GM10248 (cell line): ENCODE measurements around the gene MED13L.

Experiments
- CTCF ChIA-PET: fragments of 300-600 bp; sonication (Branson Sonifier 250); formaldehyde crosslinking; extraction: SDS; loops from one replicate; lab custom pipeline; 2021; ENCODE audit warnings: antibody characterized with exemption; lab: Yijun Ruan, JAX
- POLR2A ChIA-PET: fragments of 350-650 bp; sonication (Branson Sonifier 250); formaldehyde crosslinking; extraction: SDS; loops from one replicate; lab custom pipeline; 2020; ENCODE audit warnings: antibody characterized with exemption; lab: Yijun Ruan, JAX
- DNase-seq: peaks from one replicate; pipeline ENCODE4 v3.0.0; 2012; ENCODE audit errors: extremely low spot score
- CTCF ChIP-seq: IDR thresholded peaks from 2 replicates; pipeline ENCODE4 v1.5.1; 2012; ENCODE audit warnings: mild to moderate bottlenecking, low read depth; ENCODE audit errors: extremely low read depth, missing control alignments, control extremely low read depth

MED13L gene

DNA sequence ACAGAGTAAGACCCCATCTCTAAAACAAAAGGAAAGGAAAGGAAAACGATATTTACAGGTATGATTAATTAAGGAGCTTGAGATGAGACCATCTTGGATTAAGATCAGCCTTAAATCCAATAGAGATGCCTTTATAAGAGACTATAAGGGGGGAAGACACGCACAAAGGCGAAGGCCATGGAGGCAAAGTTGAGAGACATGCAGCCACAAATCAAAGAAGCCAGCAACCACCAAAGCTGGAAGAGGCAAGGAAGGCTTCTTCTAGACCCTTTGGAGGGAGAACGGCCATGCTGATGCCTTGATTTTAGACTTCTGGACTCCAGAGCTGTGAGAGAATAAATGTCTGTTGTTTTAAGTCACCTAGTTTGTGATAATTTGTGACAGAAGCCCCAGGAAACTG lies 39.6 kb upstream of the MED13L start:
- CTCF ChIA-PET = interaction anchor here (1.5 kb wide), 1 partner anchor 21 kb away, joined by 5 read pairs; no protein-coding TSS in a partner anchor

DNA sequence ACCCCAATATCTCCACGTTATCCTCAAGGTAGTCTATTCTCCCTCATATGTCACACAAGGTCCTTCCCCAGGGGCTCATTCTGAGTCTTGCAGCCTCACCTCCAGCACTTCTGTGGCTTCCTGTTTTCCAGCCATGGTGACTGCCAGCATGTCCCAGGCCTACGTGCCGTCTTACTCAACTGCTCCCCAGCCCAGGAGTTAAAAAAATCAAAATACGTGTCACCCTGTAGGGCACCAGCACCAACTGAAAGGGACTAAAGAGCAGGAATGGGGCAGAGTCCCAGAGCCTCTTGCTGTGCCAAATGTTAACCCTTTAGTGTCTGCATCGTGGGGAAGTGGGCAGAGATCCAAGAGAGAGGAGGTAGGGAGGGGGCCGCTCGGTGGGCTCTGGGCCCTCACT lies 37.0 kb upstream of the MED13L start:
- no peak for TF ChIP-seq CTCF
- ChIA-PET POLR2A (no interaction called here), CTCF (no interaction called here)
- no peak for DNase-seq

More for the DNA sequence above, 39.6 kb upstream of the MED13L start:
- DNase-seq = no peak
- no peak for TF ChIP-seq CTCF
- POLR2A ChIA-PET = no interaction called here

DNA sequence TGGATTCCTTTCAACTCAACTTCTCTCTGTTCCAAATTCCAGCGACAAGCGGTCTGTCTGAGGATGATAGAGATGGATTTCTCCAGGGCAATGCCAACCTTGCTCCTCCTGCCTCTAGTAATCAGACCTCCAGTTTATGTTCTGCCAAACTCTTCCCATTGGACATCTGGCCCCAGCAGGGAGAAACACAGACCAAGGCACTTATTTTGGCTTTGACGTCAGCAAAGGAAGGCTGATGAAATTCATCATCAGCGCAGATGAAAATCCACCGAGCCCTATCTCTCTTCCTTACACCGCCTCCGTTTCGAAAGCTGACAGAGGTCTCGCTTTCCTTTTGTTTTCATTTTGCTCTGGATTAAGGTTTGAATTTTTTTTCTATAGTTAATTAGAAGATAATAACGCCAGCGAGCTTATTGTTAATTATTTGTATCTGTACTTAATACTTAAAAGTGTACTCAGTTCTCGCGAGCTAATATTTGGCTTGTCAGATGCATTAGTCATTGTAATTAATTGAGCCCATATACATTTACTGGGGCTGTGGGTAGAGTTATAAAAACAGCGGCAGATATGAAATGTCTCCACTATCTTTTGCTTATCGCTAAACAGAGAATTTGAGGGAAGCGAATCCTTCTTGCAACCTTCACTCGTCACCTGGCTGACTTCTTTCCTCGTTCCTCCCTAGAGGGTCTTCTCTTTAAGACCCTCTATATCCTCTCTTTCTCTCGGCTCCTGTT lies 35.9 kb upstream of the MED13L start:
- TF ChIP-seq CTCF = no peak
- CTCF ChIA-PET = interaction anchor here (0.8 to 1.8 kb wide), 5 partner anchors 9 to 316 kb away, joined by 3 to 8 read pairs (median 3); no protein-coding TSS in a partner anchor
- no peak for DNase-seq
- POLR2A ChIA-PET = no interaction called here

DNA sequence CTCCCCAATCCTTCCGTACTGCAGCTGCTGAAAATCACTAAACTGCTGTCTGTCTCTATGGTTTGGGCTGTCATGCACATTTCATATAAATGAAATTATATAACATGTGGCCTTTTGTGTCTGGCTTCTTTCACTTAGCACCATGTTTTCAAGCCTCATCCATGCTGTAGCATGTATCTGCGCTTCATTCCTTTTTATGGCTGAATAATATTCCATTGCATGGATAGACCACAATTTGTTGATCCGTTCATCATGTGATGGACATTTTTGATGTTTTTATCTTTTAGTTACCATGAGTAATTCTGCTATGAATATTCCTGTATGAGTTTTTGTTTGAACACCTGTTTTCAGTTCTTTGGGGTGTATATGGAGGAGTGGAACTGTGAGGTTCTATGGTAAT lies 32.6 kb upstream of the MED13L start:
- no peak for DNase-seq
- CTCF ChIA-PET = interaction anchor here (1.1 kb wide), 1 partner anchor 9 kb away, joined by 3 read pairs; no protein-coding TSS in a partner anchor
- POLR2A ChIA-PET = no interaction called here
- no peak for TF ChIP-seq CTCF

GRCh38 chr12:116309343-116309742 lies 31.9 kb upstream of the MED13L start:
- CTCF ChIA-PET = interaction anchor here (1.1 kb wide), 1 partner anchor 9 kb away, joined by 3 read pairs; no protein-coding TSS in a partner anchor
- POLR2A ChIA-PET = no interaction called here
- no peak for TF ChIP-seq CTCF

GRCh38 chr12:116308647-116309046 lies 31.2 kb upstream of the MED13L start:
- DNase-seq = no peak
- ChIA-PET CTCF (interaction anchor here (1.1 to 1.3 kb wide), 3 partner anchors 9 to 13 kb away, joined by 3 to 5 read pairs (median 4); no protein-coding TSS in a partner anchor), POLR2A (no interaction called here)
- no peak for TF ChIP-seq CTCF

More at GRCh38 chr12:116309343-116309742, 31.9 kb upstream of the MED13L start:
- no peak for DNase-seq
